SU-DHL-6 (cell line): ENCODE data around the gene HSD17B8.
A peak's percentile ranks its signal among the peaks of the same experiment; 100 is the strongest.

Experiments
- H2AFZ ChIP-seq: fragments of 200-600 bp; sonication (generic); 2 replicates; pipeline ENCODE4 v1.6.1; 2014; ENCODE audit warnings: low read depth, mild to moderate bottlenecking, moderate library complexity, mixed read lengths, antibody characterized with exemption, low read length; ENCODE audit not compliant: severe bottlenecking
- H3F3A ChIP-seq: fragments of 200-600 bp; shearing (Covaris generic); 2 replicates; pipeline ENCODE4 v1.6.0; 2016; ENCODE audit warnings: antibody characterized with exemption, mild to moderate bottlenecking; ENCODE audit not compliant: insufficient read depth
- H3K27ac ChIP-seq: fragments of 200-600 bp; sonication (generic); 2 replicates; pipeline ENCODE4 v1.5.1; 2016; ENCODE audit warnings: low read depth, mild to moderate bottlenecking, low read length, moderate library complexity, mixed read lengths
- H3K27me3 ChIP-seq: fragments of 200-600 bp; sonication (generic), shearing (Covaris generic); 2 replicates; pipeline ENCODE4 v1.6.0; 2014; ENCODE audit warnings: mild to moderate bottlenecking, low read length
- H3K36me3 ChIP-seq: fragments of 200-600 bp; sonication (generic); 2 replicates; pipeline ENCODE4 v1.6.1; 2014; ENCODE audit warnings: mild to moderate bottlenecking, low read length, mixed read lengths
- H3K4me2 ChIP-seq: fragments of 300-600, 200-600 bp; shearing (Covaris generic), sonication (generic); 2 replicates; pipeline ENCODE4 v1.6.0; 2014; ENCODE audit warnings: low read length, low read depth, mild to moderate bottlenecking; ENCODE audit not compliant: poor library complexity, severe bottlenecking
- H3K4me3 ChIP-seq: fragments of 200-600 bp; sonication (generic); 2 replicates; pipeline ENCODE4 v1.5.1; 2014; ENCODE audit warnings: antibody characterized with exemption, low read length, mild to moderate bottlenecking, mixed read lengths; ENCODE audit not compliant: insufficient read depth, poor library complexity, severe bottlenecking
- H3K79me2 ChIP-seq: fragments of 200-600 bp; sonication (generic); 2 replicates; pipeline ENCODE4 v1.6.1; 2014; ENCODE audit warnings: mild to moderate bottlenecking, low read length, moderate library complexity; ENCODE audit not compliant: insufficient read depth
- H3K9ac ChIP-seq: fragments of 200-600 bp; sonication (generic); 2 replicates; pipeline ENCODE4 v1.7.0; 2014; ENCODE audit warnings: mild to moderate bottlenecking, low read length
- H3K9me2 ChIP-seq: fragments of 200-600 bp; sonication (generic); replicated peaks from 2 replicates; pipeline ENCODE4 v1.6.1; 2014; ENCODE audit warnings: low read length; ENCODE audit not compliant: insufficient read depth
- H3K9me3 ChIP-seq: fragments of 200-600 bp; sonication (generic); 2 replicates; pipeline ENCODE4 v1.6.1; 2014; ENCODE audit warnings: low read length, mixed read lengths; ENCODE audit not compliant: insufficient read depth
- H4K20me1 ChIP-seq: fragments of 200-600 bp; sonication (generic); 2 replicates; pipeline ENCODE4 v1.6.1; 2014; ENCODE audit warnings: low read depth, mild to moderate bottlenecking, antibody characterized with exemption, low read length, moderate library complexity, mixed read lengths
- EZH2phosphoT487 ChIP-seq: fragments of 200-600 bp; sonication (generic), shearing (Covaris generic); conservative IDR thresholded peaks from 2 replicates; pipeline ENCODE4 v1.6.1; 2018; ENCODE audit warnings: mild to moderate bottlenecking, antibody characterized with exemption, low read length, moderate library complexity, mixed read lengths
- TF ChIP-seq, protein P1 (sequence below): fragments of 200-600 bp; sonication (generic); IDR thresholded peaks from one replicate; pipeline ENCODE4 v1.5.1; 2017; ENCODE audit warnings: antibody characterized with exemption, mild to moderate bottlenecking, low read length, moderate library complexity; ENCODE audit not compliant: insufficient read depth, poor library complexity, severe bottlenecking

HSD17B8 gene

DNA sequence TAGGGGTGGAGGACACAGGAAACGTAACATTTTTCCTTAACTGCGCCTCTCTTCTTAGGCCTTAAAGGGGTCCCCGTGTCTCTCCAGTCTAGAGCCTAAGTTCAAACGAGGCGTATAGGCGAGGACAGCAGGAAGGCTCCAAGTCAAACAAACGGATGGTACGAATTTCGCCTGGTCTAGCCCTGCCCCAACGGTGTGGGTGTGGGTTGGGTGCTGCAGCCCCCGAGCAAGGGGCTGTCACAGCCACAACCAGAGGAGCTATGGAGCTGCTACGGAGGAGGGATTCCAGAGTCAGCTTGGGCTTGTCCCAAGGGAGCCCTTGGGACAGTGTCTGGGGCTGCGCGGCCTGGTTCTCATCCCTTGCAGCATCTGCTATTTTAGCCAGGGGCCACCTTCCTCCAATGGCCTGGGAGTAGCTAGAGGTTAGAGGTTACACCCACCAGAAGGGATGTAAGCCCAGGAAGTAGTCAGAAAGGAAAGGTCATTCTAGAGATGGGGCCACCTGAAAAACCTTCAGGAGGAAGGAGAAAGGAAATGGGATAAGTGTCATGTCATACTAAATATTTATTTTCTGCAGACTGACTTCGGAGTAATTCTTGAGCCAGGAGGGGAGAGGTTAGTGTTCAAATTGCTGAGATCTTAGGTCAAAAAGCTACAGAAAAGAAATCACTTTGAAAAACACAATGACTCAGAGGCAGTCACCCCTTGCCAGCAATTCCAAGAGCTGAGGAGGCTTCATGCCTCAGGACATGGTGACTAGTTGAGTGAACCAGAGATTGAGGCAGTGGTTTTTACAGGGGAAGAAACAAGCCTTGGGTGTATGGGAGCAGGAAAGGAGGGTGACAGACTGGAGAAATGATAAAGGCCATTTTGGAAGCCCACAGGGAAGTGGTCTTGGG lies 45.5 kb downstream of the HSD17B8 start:
- Histone ChIP-seq H3K9ac (peak overlapping the region; percentile 78), H3K9me3 (no peaks in the 10 kb centered on the region), H3K79me2 (peaks cover 7% of the 10 kb centered on the region; the same call in 1 of the 2 replicates), H4K20me1 (no peaks in the 10 kb centered on the region), H3K4me2 (peak overlapping the region; percentile 75), H3K27ac (peak overlapping the region; percentile 73), H3K27me3 (no peaks in the 10 kb centered on the region), H2AFZ (peak overlapping the region; percentile 43), H3K4me3 (peak overlapping the region; percentile 65), H3F3A (peaks cover 17% of the 10 kb centered on the region), H3K9me2 (no peaks in the 10 kb centered on the region), H3K36me3 (no peaks in the 10 kb centered on the region)
- TF ChIP-seq EZH2phosphoT487: no peak
- TF ChIP-seq, protein P1, sequence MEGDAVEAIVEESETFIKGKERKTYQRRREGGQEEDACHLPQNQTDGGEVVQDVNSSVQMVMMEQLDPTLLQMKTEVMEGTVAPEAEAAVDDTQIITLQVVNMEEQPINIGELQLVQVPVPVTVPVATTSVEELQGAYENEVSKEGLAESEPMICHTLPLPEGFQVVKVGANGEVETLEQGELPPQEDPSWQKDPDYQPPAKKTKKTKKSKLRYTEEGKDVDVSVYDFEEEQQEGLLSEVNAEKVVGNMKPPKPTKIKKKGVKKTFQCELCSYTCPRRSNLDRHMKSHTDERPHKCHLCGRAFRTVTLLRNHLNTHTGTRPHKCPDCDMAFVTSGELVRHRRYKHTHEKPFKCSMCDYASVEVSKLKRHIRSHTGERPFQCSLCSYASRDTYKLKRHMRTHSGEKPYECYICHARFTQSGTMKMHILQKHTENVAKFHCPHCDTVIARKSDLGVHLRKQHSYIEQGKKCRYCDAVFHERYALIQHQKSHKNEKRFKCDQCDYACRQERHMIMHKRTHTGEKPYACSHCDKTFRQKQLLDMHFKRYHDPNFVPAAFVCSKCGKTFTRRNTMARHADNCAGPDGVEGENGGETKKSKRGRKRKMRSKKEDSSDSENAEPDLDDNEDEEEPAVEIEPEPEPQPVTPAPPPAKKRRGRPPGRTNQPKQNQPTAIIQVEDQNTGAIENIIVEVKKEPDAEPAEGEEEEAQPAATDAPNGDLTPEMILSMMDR: no peak

DNA sequence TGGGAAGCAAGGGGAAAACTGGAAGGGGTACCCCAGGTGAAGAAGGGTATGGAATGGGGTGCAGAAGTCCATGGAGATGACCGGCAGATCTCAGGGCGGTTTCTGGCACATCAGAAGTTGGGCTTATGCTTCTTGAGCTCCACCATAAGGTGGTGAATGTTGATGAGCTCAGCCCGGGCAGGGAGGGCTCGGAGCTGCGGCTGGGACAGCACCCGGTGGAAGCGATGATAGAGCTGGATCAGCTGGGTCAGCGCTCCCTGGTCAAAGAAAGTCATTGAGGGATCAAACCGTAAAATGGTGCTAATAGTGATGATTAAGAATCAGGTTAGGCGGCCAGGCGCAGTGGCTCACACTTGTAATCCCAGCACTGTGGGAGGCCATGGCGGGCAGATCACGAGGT lies 46.3 kb downstream of the HSD17B8 start:
- H3K9me2 ChIP-seq: no peaks in the 10 kb centered on the region
- no peak overlapping the region for H3K27ac ChIP-seq
- H3K4me3 ChIP-seq: no peak overlapping the region
- H3K79me2 ChIP-seq: peaks cover 7% of the 10 kb centered on the region; the same call in 1 of the 2 replicates
- H3K36me3 ChIP-seq: no peaks in the 10 kb centered on the region
- H3K27me3 ChIP-seq: no peaks in the 10 kb centered on the region
- H4K20me1 ChIP-seq: no peaks in the 10 kb centered on the region
- H3K9ac ChIP-seq: peak overlapping the region; percentile 78; the same call in 1 of the 2 replicates
- peaks cover 17% of the 10 kb centered on the region for H3F3A ChIP-seq
- TF ChIP-seq, protein P1: no peak
- no peak for TF ChIP-seq EZH2phosphoT487
- no peak overlapping the region for H2AFZ ChIP-seq
- H3K9me3 ChIP-seq: no peaks in the 10 kb centered on the region
- peak overlapping the region; percentile 75 for H3K4me2 ChIP-seq

DNA sequence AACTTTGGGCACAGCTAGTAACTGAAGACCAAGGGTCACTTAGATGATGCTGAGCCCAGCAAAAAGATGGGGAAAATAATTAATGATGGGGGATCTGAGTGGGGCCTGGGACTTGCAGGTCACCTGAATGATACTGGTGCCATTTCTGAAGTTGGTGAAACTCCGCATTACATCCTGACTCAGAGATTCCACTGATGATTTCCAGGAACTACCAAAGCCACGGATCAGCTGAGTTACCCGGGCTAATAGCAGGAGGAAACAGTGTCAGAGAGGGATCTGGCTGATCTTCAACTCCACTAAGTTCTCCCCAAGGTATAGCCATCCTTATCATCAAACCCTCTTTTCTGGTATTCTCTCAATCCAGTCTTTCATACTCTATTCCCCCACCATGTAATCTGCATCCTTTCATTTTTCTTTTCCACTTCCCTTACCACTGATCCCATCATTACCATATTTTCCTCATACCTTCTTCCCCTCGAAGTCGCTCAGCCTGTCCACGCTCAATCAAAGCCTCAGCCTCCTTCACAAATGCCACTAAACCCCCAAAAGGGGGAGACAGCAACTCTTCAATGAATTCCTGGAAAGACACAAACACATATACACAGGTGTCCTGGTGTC lies 47.0 kb downstream of the HSD17B8 start:
- Histone ChIP-seq H3F3A (peaks cover 17% of the 10 kb centered on the region), H3K27me3 (no peaks in the 10 kb centered on the region), H3K27ac (no peak overlapping the region), H3K36me3 (no peaks in the 10 kb centered on the region), H4K20me1 (no peaks in the 10 kb centered on the region), H3K4me2 (no peak overlapping the region), H3K4me3 (no peak overlapping the region), H3K9me2 (no peaks in the 10 kb centered on the region), H3K79me2 (peaks cover 7% of the 10 kb centered on the region; the same call in 1 of the 2 replicates), H3K9ac (no peak overlapping the region), H2AFZ (no peak overlapping the region), H3K9me3 (no peaks in the 10 kb centered on the region)
- TF ChIP-seq, protein P1: no peak
- TF ChIP-seq EZH2phosphoT487: no peak
